Keratinocyte (primary cell): Measurements from ENCODE around the gene SPOCK3. TPM values are rescaled to one million over a fixed set of nuclear protein-coding genes. Genes with fewer than 3 reads are reported as not detected.

ENCODE experiments used
- DNase-seq: peaks from one replicate; pipeline ENCODE4 v3.0.0-alpha.2; 2011; ENCODE audit warnings: low read depth, missing footprints, low spot score
- FAIRE-seq: peaks from 2 replicates; lab custom pipeline; 2011; peaks lifted over from hg19 to GRCh38; lab: Jason Lieb, UNC
- H2AFZ ChIP-seq: 2 replicates; pipeline ENCODE4 v1.6.0; 2012; ENCODE audit warnings: low read length, control low read depth, inconsistent platforms; ENCODE audit not compliant: control insufficient read depth
- H3K27ac ChIP-seq: 2 replicates; pipeline ENCODE4 v1.5.1; 2011; ENCODE audit warnings: low read length; ENCODE audit not compliant: control insufficient read depth, insufficient read depth
- H3K27me3 ChIP-seq: 3 replicates; pipeline ENCODE4 v1.6.0; 2011; ENCODE audit warnings: low read length; ENCODE audit not compliant: control insufficient read depth, insufficient read depth; ENCODE audit errors: extremely low read depth
- H3K36me3 ChIP-seq, 2 experiments: 2 replicates in 1 of 2; 3 replicates in 1 of 2; pipeline ENCODE4 v1.5.1; 2011; ENCODE audit warnings: low read length in 2 of 2, mild to moderate bottlenecking in 1 of 2; ENCODE audit not compliant: control insufficient read depth in 2 of 2, insufficient read depth in 2 of 2; ENCODE audit errors: extremely low read depth in 1 of 2
- H3K4me1 ChIP-seq: 3 replicates; pipeline ENCODE4 v1.5.1; 2011; ENCODE audit warnings: low read length; ENCODE audit not compliant: control insufficient read depth, insufficient read depth; ENCODE audit errors: extremely low read depth
- H3K4me2 ChIP-seq: 3 replicates; pipeline ENCODE4 v1.6.0; 2011; ENCODE audit warnings: low read depth, low read length; ENCODE audit not compliant: control insufficient read depth, insufficient read depth; ENCODE audit errors: extremely low read depth
- H3K4me3 ChIP-seq, 3 experiments: fragments of 200-600 bp in 1 of 3; sonication (generic) in 1 of 3; 2 replicates in 2 of 3; 3 replicates in 1 of 3; pipeline ENCODE4 v1.5.1; 2011 to 2016; ENCODE audit warnings: low read length in 3 of 3, mild to moderate bottlenecking in 3 of 3, control low read depth in 2 of 3, inconsistent platforms in 1 of 3, low read depth in 1 of 3, mixed read lengths in 1 of 3, mixed run types in 1 of 3, moderate library complexity in 1 of 3; ENCODE audit not compliant: control insufficient read depth in 2 of 3, insufficient read depth in 2 of 3; ENCODE audit errors: extremely low read depth in 1 of 3
- H3K79me2 ChIP-seq: 2 replicates; pipeline ENCODE4 v1.6.0; 2012; ENCODE audit warnings: low read length; ENCODE audit not compliant: control insufficient read depth, insufficient read depth
- H3K9ac ChIP-seq: 3 replicates; pipeline ENCODE4 v1.6.0; 2011; ENCODE audit warnings: low read length; ENCODE audit not compliant: control insufficient read depth, insufficient read depth; ENCODE audit errors: extremely low read depth
- H3K9me1 ChIP-seq: 3 replicates; pipeline ENCODE4 v1.6.0; 2011; ENCODE audit warnings: low read length; ENCODE audit not compliant: control insufficient read depth, insufficient read depth; ENCODE audit errors: extremely low read depth
- H3K9me3 ChIP-seq: 2 replicates; pipeline ENCODE4 v1.5.1; 2012; ENCODE audit warnings: low read depth, low read length; ENCODE audit not compliant: control insufficient read depth
- H4K20me1 ChIP-seq: 3 replicates; pipeline ENCODE4 v1.6.0; 2011; ENCODE audit warnings: low read length; ENCODE audit not compliant: control insufficient read depth, insufficient read depth; ENCODE audit errors: extremely low read depth
- CTCF ChIP-seq, 3 experiments: IDR thresholded peaks in 1 of 3; conservative IDR thresholded peaks in 1 of 3; optimal IDR thresholded peaks in 1 of 3; 2 replicates in 2 of 3; 3 replicates in 1 of 3; pipeline versions ENCODE3 to v1.5.1; 2011; ENCODE audit warnings: low read length in 3 of 3, mild to moderate bottlenecking in 3 of 3, moderate library complexity in 2 of 3, control low read depth in 1 of 3, inconsistent platforms in 1 of 3; ENCODE audit not compliant: insufficient read depth in 2 of 3; ENCODE audit errors: extremely low read depth in 1 of 3
- EZH2 ChIP-seq: IDR thresholded peaks from one replicate; pipeline ENCODE4 v1.6.1; 2012; ENCODE audit warnings: inconsistent platforms, mild to moderate bottlenecking, low read length, moderate library complexity
- dilution Hi-C: fragments of 300-500 bp; cut with MboI; formaldehyde crosslinking; loops from one replicate; pipeline ENCODE4 v1.7.0; 2020; ENCODE audit warnings: low sequenced_read_pairs; ENCODE audit not compliant: extremely low pct_ligation_motif_present
- polyA plus RNA-seq, 5 experiments: library from polyadenylated mRNA; depleted of rRNA in 3 of 5; stranded (reverse) in 3 of 5; stranded (forward) in 1 of 5; unstranded in 1 of 5; fragments of >200 nt; gene quantifications; 1 replicate in 1 of 5; 2 replicates in 3 of 5; 3 replicates in 1 of 5; pipeline versions ENCODE4 v1.2.1 to v1.2.3, GENCODE V29; 2011 to 2012; ENCODE audit warnings: missing spikeins in 2 of 5, low read depth in 1 of 5, low replicate concordance in 1 of 5
- small RNA-seq, 3 experiments: library from RNA; depleted of rRNA; stranded (forward); fragments of <200 nt; gene quantifications; one replicate each; pipeline ENCODE3, GENCODE V24; 2012; ENCODE audit warnings: low read depth in 3 of 3, low replicate concordance in 1 of 3; ENCODE audit not compliant: insufficient read length in 3 of 3

Gene SPOCK3
- polyA plus RNA-seq, 1 donor (not counting 4 experiments of a cell fraction or from before 2014, with no cell fraction given) = not detected

- FAIRE-seq = no peak
Measured at GRCh38 chr4:166688835-166689234, 545.5 kb downstream of the SPOCK3 start.

GRCh38 chr4:166687828-166688227 is 546.5 kb downstream of the SPOCK3 start:
- no peak overlapping the region for H2AFZ ChIP-seq
- TF ChIP-seq CTCF (optimal IDR thresholded peaks at IDR 0.05 in 1 of 3, IDR thresholded peaks at IDR 0.05 in 1 of 3, conservative IDR thresholded peaks at IDR 0.05 in 1 of 3; ENCODE audit: extremely low read depth in 1 of 3, insufficient read depth in 2 of 3, low read length in 3 of 3) (no peak), EZH2 (no peak)

More at GRCh38 chr4:166688835-166689234, 545.5 kb downstream of the SPOCK3 start:
- dilution Hi-C loops = no loop called here
- no peaks in the 10 kb centered on the region for H3K27me3 ChIP-seq
- H2AFZ ChIP-seq = no peak overlapping the region
- H3K9ac ChIP-seq = no peak overlapping the region
- no peaks in the 10 kb centered on the region for H3K79me2 ChIP-seq
- H3K4me2 ChIP-seq = no peak overlapping the region
- no peaks in the 10 kb centered on the region for H3K4me1 ChIP-seq
- no peaks in the 10 kb centered on the region for H3K9me3 ChIP-seq
- no peaks in the 10 kb centered on the region for H3K36me3 ChIP-seq
- no peak overlapping the region for H3K27ac ChIP-seq
- no peak overlapping the region for H3K4me3 ChIP-seq
- DNase-seq = no peak
- H3K9me1 ChIP-seq = no peaks in the 10 kb centered on the region
- TF ChIP-seq EZH2 (no peak), CTCF (optimal IDR thresholded peaks at IDR 0.05 in 1 of 3, IDR thresholded peaks at IDR 0.05 in 1 of 3, conservative IDR thresholded peaks at IDR 0.05 in 1 of 3; ENCODE audit: extremely low read depth in 1 of 3, insufficient read depth in 2 of 3, low read length in 3 of 3) (no peak)
- H4K20me1 ChIP-seq = no peaks in the 10 kb centered on the region

More at GRCh38 chr4:166687828-166688227, 546.5 kb downstream of the SPOCK3 start:
- Histone ChIP-seq H3K9me3 (no peaks in the 10 kb centered on the region), H3K4me3 (no peak overlapping the region), H3K9ac (no peak overlapping the region), H3K27ac (no peak overlapping the region), H3K4me1 (no peaks in the 10 kb centered on the region), H3K36me3 (no peaks in the 10 kb centered on the region), H3K27me3 (no peaks in the 10 kb centered on the region), H3K79me2 (no peaks in the 10 kb centered on the region), H3K9me1 (no peaks in the 10 kb centered on the region), H4K20me1 (no peaks in the 10 kb centered on the region), H3K4me2 (no peak overlapping the region)
- dilution Hi-C loops = no loop called here
- FAIRE-seq = no peak
- no peak for DNase-seq

Small RNA genes within 50 kb of the gene (small RNA-seq; reads per million reads assigned to genes)
- 0 to 0.25 (median 0) reads per million in 3 experiments for gene RNA5SP171
